Myometrial cell (primary cell): ENCODE data around the gene FTCD. TPM values are rescaled to one million over a fixed set of nuclear protein-coding genes. Genes with fewer than 3 reads are reported as not detected.

Experiments used
- total RNA-seq: library from RNA; depleted of rRNA; stranded (reverse); fragments of >200 nt; gene quantifications from 2 replicates; pipeline ENCODE4 v1.2.3, GENCODE V29; 2015

Gene FTCD, protein sequence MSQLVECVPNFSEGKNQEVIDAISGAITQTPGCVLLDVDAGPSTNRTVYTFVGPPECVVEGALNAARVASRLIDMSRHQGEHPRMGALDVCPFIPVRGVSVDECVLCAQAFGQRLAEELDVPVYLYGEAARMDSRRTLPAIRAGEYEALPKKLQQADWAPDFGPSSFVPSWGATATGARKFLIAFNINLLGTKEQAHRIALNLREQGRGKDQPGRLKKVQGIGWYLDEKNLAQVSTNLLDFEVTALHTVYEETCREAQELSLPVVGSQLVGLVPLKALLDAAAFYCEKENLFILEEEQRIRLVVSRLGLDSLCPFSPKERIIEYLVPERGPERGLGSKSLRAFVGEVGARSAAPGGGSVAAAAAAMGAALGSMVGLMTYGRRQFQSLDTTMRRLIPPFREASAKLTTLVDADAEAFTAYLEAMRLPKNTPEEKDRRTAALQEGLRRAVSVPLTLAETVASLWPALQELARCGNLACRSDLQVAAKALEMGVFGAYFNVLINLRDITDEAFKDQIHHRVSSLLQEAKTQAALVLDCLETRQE
- total RNA-seq = not detected in 2 replicates

GRCh38 chr21:46155514-46156377, at the start of gene FTCD:
TSS of gene FTCD (minus strand) at chr21:46155579. CDS start at chr21:46155523, 56 bp downstream.

DNA sequence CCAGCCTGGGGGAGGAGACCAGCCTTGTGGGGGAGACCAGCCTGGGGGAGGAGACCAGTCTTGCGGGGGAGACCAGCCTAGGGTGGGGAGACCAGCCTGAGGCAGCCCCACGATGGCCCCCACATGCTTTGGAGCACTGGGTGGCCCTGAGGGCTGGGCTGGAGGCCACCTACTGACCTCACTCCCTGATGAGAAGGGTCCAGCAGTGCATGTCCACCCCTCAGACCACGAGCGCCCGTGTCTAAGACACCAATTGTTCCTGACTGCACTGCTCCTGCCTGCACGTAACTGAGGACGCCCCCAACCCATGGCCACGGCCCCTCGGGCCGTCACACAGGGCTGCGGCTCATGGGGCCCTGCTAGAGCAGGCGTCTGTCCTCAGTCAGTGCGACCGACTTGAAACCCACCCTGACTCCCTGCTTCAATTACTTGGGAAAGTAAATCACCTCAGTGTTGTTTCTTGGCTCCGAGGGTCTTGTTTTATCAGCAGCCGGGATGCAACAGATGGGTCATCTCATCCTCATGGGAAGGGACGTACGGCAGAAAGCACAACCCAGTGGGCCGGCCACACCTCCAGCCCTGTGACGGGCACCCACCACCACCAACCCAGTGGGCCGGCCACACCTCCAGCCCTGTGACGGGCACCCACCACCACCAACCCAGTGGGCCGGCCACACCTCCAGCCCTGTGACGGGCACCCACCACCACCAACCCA, 28.7 kb upstream of the FTCD start, which contains the start of gene SPATC1L:
Gene SPATC1L, minus strand, starts transcription at position 550 of the 715 bp plus-strand sequence. CDS start 1,643 bp downstream, outside the sequence.

GRCh38 chr21:46097336-46098293, 57.8 kb downstream of the FTCD start, which contains the start of gene COL6A2:
TSS of gene COL6A2 (plus strand) at chr21:46098112.

Other genes starting within 250 kb of the FTCD start
- gene COL6A1, start 173.8 kb downstream of the FTCD start, total RNA-seq = 1,046 and 1,090 TPM in 2 replicates
- 746 and 794 TPM in 2 replicates for gene COL6A2, start 57.5 kb downstream of the FTCD start, total RNA-seq
- gene SPATC1L, start 28.9 kb upstream of the FTCD start, total RNA-seq = 44.7 and 47.3 TPM in 2 replicates
- gene LSS, start 73.2 kb upstream of the FTCD start, total RNA-seq = 195 and 259 TPM in 2 replicates
- 67.3 and 71.8 TPM in 2 replicates for gene MCM3AP, start 130.0 kb upstream of the FTCD start, total RNA-seq
- 24.6 and 30.3 TPM in 2 replicates for gene YBEY, start 130.8 kb upstream of the FTCD start, total RNA-seq
- 2.0 and 5.7 TPM in 2 replicates for gene C21orf58, start 168.3 kb upstream of the FTCD start, total RNA-seq
- gene PCNT, start 168.6 kb upstream of the FTCD start, total RNA-seq = 8.3 and 14.1 TPM in 2 replicates